Psoas muscle (tissue), 8 donors: ENCODE measurements around the gene HMCN2. TPM values are rescaled to one million over a fixed set of nuclear protein-coding genes. Genes with fewer than 3 reads are reported as not detected.

Source experiments
- ATAC-seq, 4 donors: fragments of 200-7000 bp; cut with Tn5 transposase; one replicate each; pipeline ENCODE4 v1.9.1; 2020; ENCODE audit warnings: moderate library complexity in 3 of 4, mild to moderate bottlenecking in 2 of 4
- DNase-seq, 2 donors: peaks; one replicate each; pipeline ENCODE4 v3.0.0-alpha.2; 2020
- H3K27ac ChIP-seq: fragments of 200-600 bp; one replicate; pipeline ENCODE4 v1.8.0; 2022
- H3K27me3 ChIP-seq, 3 donors: fragments of 200-600 bp in 1 of 3; one replicate each; pipeline versions ENCODE4 v1.6.1 to v1.8.0; 2013 to 2022; ENCODE audit warnings: low read length in 2 of 3, mild to moderate bottlenecking in 2 of 3, moderate library complexity in 1 of 3; ENCODE audit not compliant: insufficient read depth in 3 of 3
- H3K36me3 ChIP-seq, 2 donors: fragments of 200-600 bp in 1 of 2; one replicate each; pipeline versions ENCODE4 v1.6.1 to v1.8.0; 2013 to 2022; ENCODE audit warnings: low read depth in 1 of 2, mild to moderate bottlenecking in 1 of 2, moderate library complexity in 1 of 2; ENCODE audit not compliant: insufficient read depth in 1 of 2
- H3K4me1 ChIP-seq: fragments of 200-600 bp; one replicate; pipeline ENCODE4 v1.8.0; 2022
- H3K4me3 ChIP-seq: fragments of 200-600 bp; one replicate; pipeline ENCODE4 v1.8.0; 2022; ENCODE audit warnings: mild to moderate bottlenecking
- H3K9me3 ChIP-seq: fragments of 200-600 bp; one replicate; pipeline ENCODE4 v1.8.0; 2022
- WGBS, 3 donors: extraction: QIAGEN DNeasy Blood & Tissue Kit; methylation state at CpG; one replicate each; pipeline versions ENCODE4 v1.1.6 to v1.1.7; 2013; 5-methylcytosine and 5-hydroxymethylcytosine counted together
- intact Hi-C, 2 donors: fragments of 100-400 bp; cut with DNase I; formaldehyde crosslinking; loops; one replicate each; pipeline versions ENCODE4 v1.11.0 to v1.14.2; 2022
- polyA plus RNA-seq, 3 donors: library from polyadenylated mRNA; stranded (reverse); fragments of 200-250 nt; gene quantifications; one replicate each; pipeline ENCODE4 v1.2.3, GENCODE V29; 2013
- total RNA-seq, 4 donors: library from RNA; stranded (reverse); fragmentation: NEBNext Ultra II Directional in 2 of 4; extraction: Animal tissue kit (Norgen Biotek cat#: 25700) in 2 of 4; gene quantifications; one replicate each; pipeline versions ENCODE4 v1.2.1 to v1.2.4, GENCODE V29; 2021 to 2023
- TF ChIP-seq, protein P1 (sequence below): fragments of 200-600 bp; IDR thresholded peaks from one replicate; pipeline ENCODE4 v1.8.0; 2022; ENCODE audit warnings: antibody characterized with exemption
- donor health status: healthy with polysubstance abuse.
- donor health status: DM: no; HTN: no; CAD: no; lungs with moderate emphysema.
- donor health status: Bipolar disorder and iron deficiency.
- donor health status: healthy.
- donor health status: DM: yes; HTN: yes; CAD: no.
- donor health status: DM: no; HTN: no; CAD: no.
- donor health status: DM: no; HTN: no; CAD: no.
- donor health status: DM: yes; HTN: yes; CAD: no.

The HMCN2 gene
- total and polyA plus RNA-seq, 7 donors: 3.6 to 13.2 (median 6.7) TPM

DNA sequence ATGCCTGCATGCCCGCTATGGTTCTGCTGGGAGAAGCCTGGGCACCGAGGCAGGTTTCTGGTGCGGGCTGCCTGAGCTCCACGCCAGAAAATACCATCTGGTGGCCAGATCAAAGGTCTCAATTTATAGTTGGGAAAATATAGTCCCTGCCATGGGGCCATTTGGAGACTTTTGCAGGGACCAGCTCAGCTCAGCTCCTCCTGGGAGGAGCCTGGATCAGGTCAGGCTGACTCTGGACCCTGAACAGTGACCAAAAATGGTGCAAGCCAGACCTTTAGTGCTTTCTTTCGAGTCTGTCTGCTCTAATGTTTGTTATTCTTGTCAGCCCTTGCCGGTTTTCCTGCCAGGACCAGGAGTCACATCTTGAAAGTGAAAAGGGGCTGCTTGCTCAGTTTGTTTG lies 31.8 kb downstream of the HMCN2 start:
- 41 to 54% (median 51%) methylated on average over 6 of the region's 6 CpGs for WGBS, 3 donors
- ATAC-seq (no peak), DNase-seq (peak in 1 of 2 donors; percentile 33)

DNA sequence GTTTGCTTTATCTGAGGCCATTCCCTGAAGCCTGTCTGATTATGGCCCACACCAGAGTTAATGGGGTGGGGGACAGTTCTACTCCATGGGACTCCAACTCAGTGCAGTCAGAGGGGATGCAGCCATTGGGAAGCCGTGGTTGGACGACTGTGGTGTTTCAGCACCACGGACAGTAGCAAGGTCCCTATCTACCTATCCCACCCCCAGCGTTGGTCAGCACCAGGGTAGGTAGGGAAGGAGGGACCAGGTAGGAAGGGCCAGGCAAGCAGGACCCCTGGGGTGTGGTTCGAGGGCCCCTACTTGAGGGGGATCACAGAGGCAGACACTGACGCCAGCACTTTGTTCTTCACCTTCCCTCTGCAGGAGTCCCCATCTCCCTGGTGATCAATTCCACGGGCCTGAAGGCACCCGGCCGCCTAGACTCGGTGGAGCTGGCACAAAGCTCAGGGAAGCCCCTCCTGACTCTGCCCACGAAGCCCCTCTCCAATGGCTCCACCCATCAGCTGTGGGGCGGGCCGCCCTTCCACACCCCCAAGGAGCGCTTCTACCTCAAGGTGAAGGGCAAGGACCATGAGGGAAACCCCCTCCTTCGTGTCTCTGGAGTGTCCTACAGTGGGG lies 33.2 kb downstream of the HMCN2 start:
- TF ChIP-seq, protein P1, sequence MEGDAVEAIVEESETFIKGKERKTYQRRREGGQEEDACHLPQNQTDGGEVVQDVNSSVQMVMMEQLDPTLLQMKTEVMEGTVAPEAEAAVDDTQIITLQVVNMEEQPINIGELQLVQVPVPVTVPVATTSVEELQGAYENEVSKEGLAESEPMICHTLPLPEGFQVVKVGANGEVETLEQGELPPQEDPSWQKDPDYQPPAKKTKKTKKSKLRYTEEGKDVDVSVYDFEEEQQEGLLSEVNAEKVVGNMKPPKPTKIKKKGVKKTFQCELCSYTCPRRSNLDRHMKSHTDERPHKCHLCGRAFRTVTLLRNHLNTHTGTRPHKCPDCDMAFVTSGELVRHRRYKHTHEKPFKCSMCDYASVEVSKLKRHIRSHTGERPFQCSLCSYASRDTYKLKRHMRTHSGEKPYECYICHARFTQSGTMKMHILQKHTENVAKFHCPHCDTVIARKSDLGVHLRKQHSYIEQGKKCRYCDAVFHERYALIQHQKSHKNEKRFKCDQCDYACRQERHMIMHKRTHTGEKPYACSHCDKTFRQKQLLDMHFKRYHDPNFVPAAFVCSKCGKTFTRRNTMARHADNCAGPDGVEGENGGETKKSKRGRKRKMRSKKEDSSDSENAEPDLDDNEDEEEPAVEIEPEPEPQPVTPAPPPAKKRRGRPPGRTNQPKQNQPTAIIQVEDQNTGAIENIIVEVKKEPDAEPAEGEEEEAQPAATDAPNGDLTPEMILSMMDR: no peak
- Histone ChIP-seq H3K4me1 (no peaks in the 10 kb centered on the region), H3K36me3 (no peaks in the 10 kb centered on the region), H3K4me3 (no peak overlapping the region), H3K27ac (no peak overlapping the region), H3K27me3 (peaks cover 0 to 42% (median 14%) of the 10 kb centered on the region in 3 donors), H3K9me3 (no peaks in the 10 kb centered on the region)
- intact Hi-C loops: no loop called here
- no peak for ATAC-seq
- peak in 1 of 2 donors; percentile 31 for DNase-seq
- WGBS, 3 donors: 60 to 64% (median 61%) methylated on average over 15 of the region's 15 CpGs

More for the DNA sequence above, 31.8 kb downstream of the HMCN2 start:
- TF ChIP-seq, protein P1: no peak
- H3K4me1 ChIP-seq: no peaks in the 10 kb centered on the region
- no peaks in the 10 kb centered on the region for H3K36me3 ChIP-seq
- H3K27ac ChIP-seq: no peak overlapping the region
- no peak overlapping the region for H3K4me3 ChIP-seq
- intact Hi-C loops: no loop called here
- H3K27me3 ChIP-seq: peaks cover 0 to 33% (median 4%) of the 10 kb centered on the region in 3 donors
- no peaks in the 10 kb centered on the region for H3K9me3 ChIP-seq

DNA sequence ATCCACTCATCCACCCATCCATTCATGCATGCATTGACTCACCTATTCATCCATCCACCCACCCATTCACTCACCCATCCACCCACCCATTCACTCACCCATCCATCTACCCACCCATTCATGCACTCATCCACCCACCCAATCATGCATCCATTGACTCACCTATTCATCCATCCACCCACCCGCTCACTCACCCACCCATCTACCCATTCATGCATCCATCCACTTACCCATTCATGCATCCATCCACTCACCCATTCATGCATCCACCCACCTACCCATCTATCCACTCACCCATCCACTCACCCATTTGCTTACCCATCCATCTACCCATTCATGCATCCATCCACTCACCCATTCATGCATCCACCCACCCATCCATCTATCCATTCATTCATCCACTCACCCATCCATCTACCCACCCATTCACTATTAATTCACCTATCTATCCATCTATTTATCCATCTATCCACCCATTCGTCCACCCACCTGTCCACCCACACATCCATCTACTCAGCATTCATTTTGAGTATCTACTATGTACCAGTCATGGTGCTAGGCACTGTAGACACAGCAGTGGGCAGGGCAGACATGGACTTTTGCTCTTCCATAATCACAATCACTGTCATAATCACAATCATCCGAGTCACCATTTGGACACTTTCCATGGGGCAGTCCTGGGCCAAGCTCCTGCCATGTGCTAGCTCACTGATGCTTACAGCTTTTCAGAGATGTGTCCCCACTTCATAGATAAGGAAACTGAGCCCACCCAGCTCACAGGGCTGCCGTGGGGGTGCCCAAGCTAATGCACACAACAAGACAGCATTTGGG lies 34.4 kb downstream of the HMCN2 start:
- no peaks in the 10 kb centered on the region for H3K4me1 ChIP-seq
- 52 to 54% (median 53%) methylated on average over 4 of the region's 4 CpGs for WGBS, 3 donors
- ATAC-seq (no peak), DNase-seq (peak in 1 of 2 donors; percentile 53)
- TF ChIP-seq, protein P1: no peak
- H3K36me3 ChIP-seq: no peaks in the 10 kb centered on the region
- no peaks in the 10 kb centered on the region for H3K9me3 ChIP-seq
- H3K4me3 ChIP-seq: no peak overlapping the region
- no peak overlapping the region for H3K27ac ChIP-seq
- intact Hi-C loops: no loop called here
- peaks cover 0 to 47% (median 18%) of the 10 kb centered on the region in 3 donors for H3K27me3 ChIP-seq

DNA sequence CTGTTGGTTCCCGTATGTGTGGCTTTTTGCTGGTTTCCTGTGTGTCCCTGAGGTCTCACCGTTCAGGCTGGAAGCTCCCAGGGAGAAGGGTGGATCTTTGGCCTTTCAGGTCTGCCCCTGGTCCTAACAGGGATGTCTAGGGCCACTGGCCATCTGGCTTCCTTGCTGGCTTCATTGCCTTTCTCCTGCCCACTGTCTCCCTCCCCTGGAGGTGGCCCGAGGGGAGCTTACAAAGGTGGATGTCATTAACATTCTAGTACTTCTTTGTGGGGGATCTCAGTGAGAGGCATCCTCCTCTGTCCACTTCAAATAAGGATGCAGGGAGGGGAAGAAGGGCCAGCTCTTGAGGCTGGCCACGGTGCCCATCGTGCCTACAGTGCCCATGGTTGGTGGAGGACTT lies 35.2 kb downstream of the HMCN2 start:
- Histone ChIP-seq H3K4me1 (no peaks in the 10 kb centered on the region), H3K36me3 (no peaks in the 10 kb centered on the region), H3K9me3 (no peaks in the 10 kb centered on the region), H3K27ac (peak overlapping the region; percentile 55), H3K4me3 (no peak overlapping the region), H3K27me3 (peaks cover 0 to 53% (median 18%) of the 10 kb centered on the region in 3 donors)
- TF ChIP-seq, protein P1: no peak
- DNase-seq (no peak), ATAC-seq (no peak)
- intact Hi-C loops: no loop called here
- 25 to 43% (median 28%) methylated on average over 5 of the region's 5 CpGs for WGBS, 3 donors
